Common myeloid progenitor, CD34-positive (primary cell): Measurements from ENCODE around the gene S100A7A.

Experiments used
- CTCF ChIA-PET: fragments of 350-600 bp; sonication (Branson Sonifier 250); formaldehyde crosslinking; loops from one replicate; lab custom pipeline; 2021; ENCODE audit warnings: antibody characterized with exemption; lab: Charles Lee
- POLR2A ChIA-PET: fragments of 350-600 bp; sonication (Branson Sonifier 250); formaldehyde crosslinking; loops from one replicate; lab custom pipeline; 2021; ENCODE audit warnings: antibody characterized with exemption; lab: Charles Lee
- DNase-seq, 3 donors: peaks; one replicate each; pipeline versions ENCODE4 v3.0.0 to v3.0.0-alpha.2; 2013
- H3K27ac ChIP-seq, 2 experiments: 1 replicate in 1 of 2; 2 replicates in 1 of 2; pipeline ENCODE4 v1.7.0; 2013; ENCODE audit warnings: inconsistent platforms in 2 of 2, low read length in 2 of 2, mild to moderate bottlenecking in 2 of 2, low read depth in 1 of 2, moderate library complexity in 1 of 2; ENCODE audit not compliant: severe bottlenecking in 2 of 2, insufficient read depth in 1 of 2, poor library complexity in 1 of 2
- H3K27me3 ChIP-seq, 5 experiments: replicated peaks in 2 of 5; 1 replicate in 3 of 5; 2 replicates in 2 of 5; pipeline versions ENCODE4 v1.6.1 to v1.7.0; 2013; ENCODE audit warnings: low read length in 4 of 5, mild to moderate bottlenecking in 2 of 5, moderate library complexity in 2 of 5, inconsistent platforms in 1 of 5; ENCODE audit not compliant: insufficient read depth in 5 of 5, control insufficient read depth in 4 of 5
- H3K36me3 ChIP-seq, 4 experiments: 1 replicate in 2 of 4; 2 replicates in 2 of 4; pipeline versions ENCODE4 v1.6.1 to v1.7.0; 2013; ENCODE audit warnings: low read length in 3 of 4, control low read depth in 1 of 4, mild to moderate bottlenecking in 1 of 4; ENCODE audit not compliant: control insufficient read depth in 4 of 4, insufficient read depth in 4 of 4
- H3K4me1 ChIP-seq, 4 experiments: 1 replicate in 3 of 4; 2 replicates in 1 of 4; pipeline versions ENCODE4 v1.6.1 to v1.7.1; 2013; ENCODE audit warnings: low read length in 3 of 4, mild to moderate bottlenecking in 3 of 4, control low read depth in 1 of 4, inconsistent platforms in 1 of 4, moderate library complexity in 1 of 4; ENCODE audit not compliant: control insufficient read depth in 4 of 4, insufficient read depth in 4 of 4; ENCODE audit errors: control extremely low read depth in 1 of 4
- H3K4me3 ChIP-seq, 7 experiments: 1 replicate in 4 of 7; 2 replicates in 3 of 7; pipeline versions ENCODE4 v1.5.1 to v1.7.0; 2013; ENCODE audit warnings: mild to moderate bottlenecking in 7 of 7, low read length in 6 of 7, moderate library complexity in 6 of 7, inconsistent platforms in 2 of 7, low read depth in 2 of 7, control low read depth in 1 of 7; ENCODE audit not compliant: insufficient read depth in 4 of 7, control insufficient read depth in 1 of 7; ENCODE audit errors: extremely low read depth in 1 of 7
- H3K9me3 ChIP-seq, 5 experiments: 1 replicate in 4 of 5; 2 replicates in 1 of 5; pipeline versions ENCODE4 v1.6.1 to v1.7.1; 2013; ENCODE audit warnings: low read length in 4 of 5, mild to moderate bottlenecking in 2 of 5, inconsistent platforms in 1 of 5, low read depth in 1 of 5, moderate library complexity in 1 of 5; ENCODE audit not compliant: control insufficient read depth in 4 of 5, insufficient read depth in 2 of 5; ENCODE audit errors: control extremely low read depth in 1 of 5
- WGBS: methylation state at CpG from one replicate; pipeline ENCODE4 v1.1.5; 2013; ENCODE audit not compliant: insufficient coverage; 5-methylcytosine and 5-hydroxymethylcytosine counted together

The S100A7A gene

DNA sequence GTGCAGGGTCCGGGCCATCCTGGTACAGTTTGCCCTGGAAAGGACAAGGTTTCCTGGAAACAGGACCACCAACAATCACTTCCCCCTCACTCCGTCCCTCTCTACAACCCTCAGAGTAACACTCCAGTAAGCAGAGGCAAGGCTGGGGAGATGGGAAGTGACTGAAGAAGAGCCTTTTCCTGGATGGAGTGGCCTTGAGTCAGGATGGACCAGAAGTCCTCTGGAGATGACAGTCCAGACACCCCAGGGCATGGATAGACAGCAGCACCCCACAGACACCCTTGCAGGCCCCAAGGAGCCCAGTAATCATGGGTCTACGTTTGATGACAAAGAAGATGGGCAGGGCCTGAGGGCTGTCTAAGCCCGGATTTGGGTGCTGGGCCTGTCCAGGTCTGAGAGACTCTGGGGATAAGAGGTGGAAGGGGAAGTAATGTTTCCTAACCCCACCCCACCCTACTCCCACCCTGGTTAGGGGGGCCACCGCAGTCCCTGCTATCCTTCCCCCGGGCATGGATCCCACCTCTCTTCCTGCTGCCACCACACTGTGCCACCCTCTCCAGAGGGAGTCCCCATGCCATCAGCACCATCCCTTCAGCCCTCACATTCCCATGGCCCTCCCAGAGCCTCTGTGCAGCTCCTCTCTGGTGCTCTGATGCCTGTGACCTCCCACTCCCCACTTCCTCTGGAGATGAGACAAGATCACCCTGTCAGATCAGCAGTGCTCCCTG lies 18.2 kb upstream of the S100A7A start:
- Histone ChIP-seq H3K27me3 (peaks cover 0 to 3% (median 0%) of the 10 kb centered on the region in 5 experiments), H3K9me3 (no peaks in the 10 kb centered on the region), H3K27ac (no peak overlapping the region), H3K4me3 (no peak overlapping the region), H3K36me3 (no peaks in the 10 kb centered on the region), H3K4me1 (peaks cover 0 to 3% (median 0%) of the 10 kb centered on the region in 4 experiments)
- 90% methylated on average over 3 of the region's 6 CpGs for WGBS
- DNase-seq = no peak
- POLR2A ChIA-PET = interaction anchor here (0.7 kb wide), 1 partner anchor 36 kb away, joined by 3 read pairs; no protein-coding TSS in a partner anchor
- CTCF ChIA-PET = interaction anchor here (2.1 to 2.7 kb wide), 2 partner anchors 42 to 44 kb away, joined by 4 to 20 read pairs; no protein-coding TSS in a partner anchor

DNA sequence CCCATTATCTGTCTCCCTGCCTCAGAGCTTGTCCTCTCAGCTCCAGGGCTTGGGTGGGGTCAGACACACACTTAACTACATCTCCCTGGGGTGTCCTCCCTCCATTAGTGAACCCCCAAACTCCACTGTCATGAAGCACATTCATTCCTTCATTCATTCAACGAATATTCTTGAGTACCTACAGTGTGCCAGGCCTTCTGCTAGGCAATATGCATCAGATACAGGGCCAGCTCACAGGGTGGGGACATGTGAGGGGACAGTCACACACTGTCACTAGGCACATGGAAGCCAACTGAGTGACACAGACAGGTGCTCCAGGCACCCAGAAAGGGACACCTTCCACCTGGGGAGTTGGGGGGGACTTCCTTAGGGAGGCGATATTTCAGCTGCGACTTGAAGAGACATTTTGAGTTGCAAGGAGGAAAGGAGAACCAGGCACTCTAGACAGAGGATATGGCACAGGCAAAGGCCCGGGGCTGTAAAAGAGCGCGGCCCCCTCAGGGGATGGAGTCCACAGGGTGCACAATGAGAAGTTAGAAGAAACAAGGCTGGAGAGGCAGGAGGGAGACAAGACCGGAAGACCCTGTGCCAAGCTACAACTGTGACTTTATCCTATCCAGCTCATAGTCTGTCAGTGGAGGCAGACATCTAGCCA lies 16.8 kb upstream of the S100A7A start:
- ChIA-PET POLR2A (no interaction called here), CTCF (interaction anchor here (1.4 to 2.7 kb wide), 2 partner anchors 29 to 45 kb away, joined by 3 to 20 read pairs; no protein-coding TSS in a partner anchor)
- 98% methylated on average over 6 of the region's 7 CpGs for WGBS
- Histone ChIP-seq H3K9me3 (no peaks in the 10 kb centered on the region), H3K4me1 (peaks cover 0 to 3% (median 0%) of the 10 kb centered on the region in 4 experiments), H3K27me3 (peaks cover 0 to 3% (median 0%) of the 10 kb centered on the region in 5 experiments), H3K27ac (no peak overlapping the region), H3K36me3 (no peaks in the 10 kb centered on the region), H3K4me3 (no peak overlapping the region)
- no peak for DNase-seq

- peaks cover 0 to 3% (median 0%) of the 10 kb centered on the region in 5 experiments for H3K27me3 ChIP-seq
- WGBS = 100% methylated on average over 2 of the region's 5 CpGs
- ChIA-PET CTCF (interaction anchor here (1.4 to 2.7 kb wide), 2 partner anchors 28 to 46 kb away, joined by 3 to 20 read pairs; no protein-coding TSS in a partner anchor), POLR2A (no interaction called here)
- no peaks in the 10 kb centered on the region for H3K36me3 ChIP-seq
- H3K27ac ChIP-seq = no peak overlapping the region
- H3K4me3 ChIP-seq = no peak overlapping the region
- H3K4me1 ChIP-seq = peaks cover 0 to 3% (median 0%) of the 10 kb centered on the region in 4 experiments
- no peak for DNase-seq
- no peaks in the 10 kb centered on the region for H3K9me3 ChIP-seq
These were observed 16.1 kb upstream of the S100A7A start for GRCh38 chr1:153400244-153400643.

DNA sequence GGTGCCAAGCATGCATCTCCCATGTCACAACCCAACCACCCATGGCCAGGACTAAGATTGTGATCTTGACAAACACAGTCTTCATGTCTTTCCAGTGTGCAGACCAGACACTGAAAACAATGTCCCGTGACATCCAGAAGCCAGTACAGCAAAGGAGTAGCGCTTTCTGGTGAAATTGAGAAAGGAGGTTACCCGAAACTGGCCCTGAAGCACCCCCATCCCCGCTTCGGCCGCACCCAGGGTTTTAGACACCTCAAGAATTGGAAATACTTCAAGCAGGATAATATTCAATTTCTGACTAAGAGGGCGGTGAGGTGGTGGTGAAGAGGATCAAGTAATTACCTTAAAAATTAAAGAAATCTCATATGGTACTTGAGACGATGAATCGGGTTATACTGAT lies 14.9 kb upstream of the S100A7A start:
- POLR2A ChIA-PET = no interaction called here

DNA sequence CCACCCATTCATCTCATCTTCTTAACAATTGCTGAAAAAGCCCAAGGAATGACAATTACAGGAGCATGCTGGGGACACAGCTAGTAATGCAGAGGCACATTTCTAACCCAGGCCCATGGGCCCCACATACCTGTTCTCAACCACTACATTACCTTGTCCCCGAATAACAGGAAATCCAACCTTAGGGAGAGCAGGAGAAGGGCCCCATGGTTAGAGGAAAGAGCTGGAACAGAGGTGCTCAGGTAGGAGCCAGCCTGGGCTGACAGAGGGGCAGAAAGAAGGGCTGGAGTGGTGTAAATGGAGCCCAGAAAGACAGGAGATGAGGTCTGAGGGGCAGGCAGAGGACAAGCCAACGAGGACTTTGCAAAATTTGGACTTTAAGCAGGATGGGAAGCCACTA lies 14.1 kb upstream of the S100A7A start:
- Histone ChIP-seq H3K4me3 (no peak overlapping the region), H3K36me3 (no peaks in the 10 kb centered on the region), H3K27ac (no peak overlapping the region), H3K4me1 (peaks cover 0 to 3% (median 0%) of the 10 kb centered on the region in 4 experiments), H3K27me3 (peaks cover 0 to 3% (median 0%) of the 10 kb centered on the region in 5 experiments), H3K9me3 (no peaks in the 10 kb centered on the region)
- WGBS = 80% methylated on average over 1 of the region's 2 CpGs
- CTCF ChIA-PET = interaction anchor here (0.8 to 7.8 kb wide), 3 partner anchors 9 to 48 kb away, joined by 3 to 97 read pairs (median 3); partner anchors contain the start of gene S100A9
- POLR2A ChIA-PET = no interaction called here
- no peak for DNase-seq

More for the DNA sequence above, 14.9 kb upstream of the S100A7A start:
- Histone ChIP-seq H3K9me3 (no peaks in the 10 kb centered on the region), H3K36me3 (no peaks in the 10 kb centered on the region), H3K4me3 (no peak overlapping the region), H3K27me3 (peaks cover 0 to 3% (median 0%) of the 10 kb centered on the region in 5 experiments), H3K4me1 (peaks cover 0 to 3% (median 0%) of the 10 kb centered on the region in 4 experiments), H3K27ac (no peak overlapping the region)
- no peak for DNase-seq
- CTCF ChIA-PET = interaction anchor here (0.8 to 7.8 kb wide), 2 partner anchors 28 to 47 kb away, joined by 3 to 97 read pairs; partner anchors contain the start of gene S100A9
- WGBS = 95% methylated on average over 3 of the region's 9 CpGs

GRCh38 chr1:153403421-153404085 lies 12.8 kb upstream of the S100A7A start:
- Histone ChIP-seq H3K4me3 (no peak overlapping the region), H3K27me3 (peaks cover 0 to 3% (median 2%) of the 10 kb centered on the region in 5 experiments), H3K27ac (no peak overlapping the region), H3K9me3 (no peaks in the 10 kb centered on the region), H3K4me1 (no peaks in the 10 kb centered on the region), H3K36me3 (no peaks in the 10 kb centered on the region)
- WGBS = 96% methylated on average over 6 of the region's 11 CpGs
- ChIA-PET POLR2A (no interaction called here), CTCF (interaction anchor here (1.1 to 7.8 kb wide), 6 partner anchors 10 to 55 kb away, joined by 3 to 97 read pairs (median 4); partner anchors contain the start of genes PGLYRP4, S100A12, S100A8 and S100A9)
- DNase-seq = no peak
